Panc1 (cell line): Measurements from ENCODE around the gene SPACA6.

Experiments
- REST ChIP-seq, 2 experiments: IDR thresholded peaks; 2 replicates each; pipeline ENCODE4 v1.6.1; 2011 to 2012; ENCODE audit warnings: low read depth in 2 of 2, control low read depth in 1 of 2, low read length in 1 of 2, mild to moderate bottlenecking in 1 of 2, moderate library complexity in 1 of 2; ENCODE audit not compliant: insufficient read depth in 1 of 2
- TF ChIP-seq, protein P1 (sequence below): fragments of 450-650 bp; IDR thresholded peaks from 2 replicates; pipeline ENCODE4 v1.5.1; 2017; ENCODE audit warnings: mild to moderate bottlenecking

- TF ChIP-seq, protein P1, sequence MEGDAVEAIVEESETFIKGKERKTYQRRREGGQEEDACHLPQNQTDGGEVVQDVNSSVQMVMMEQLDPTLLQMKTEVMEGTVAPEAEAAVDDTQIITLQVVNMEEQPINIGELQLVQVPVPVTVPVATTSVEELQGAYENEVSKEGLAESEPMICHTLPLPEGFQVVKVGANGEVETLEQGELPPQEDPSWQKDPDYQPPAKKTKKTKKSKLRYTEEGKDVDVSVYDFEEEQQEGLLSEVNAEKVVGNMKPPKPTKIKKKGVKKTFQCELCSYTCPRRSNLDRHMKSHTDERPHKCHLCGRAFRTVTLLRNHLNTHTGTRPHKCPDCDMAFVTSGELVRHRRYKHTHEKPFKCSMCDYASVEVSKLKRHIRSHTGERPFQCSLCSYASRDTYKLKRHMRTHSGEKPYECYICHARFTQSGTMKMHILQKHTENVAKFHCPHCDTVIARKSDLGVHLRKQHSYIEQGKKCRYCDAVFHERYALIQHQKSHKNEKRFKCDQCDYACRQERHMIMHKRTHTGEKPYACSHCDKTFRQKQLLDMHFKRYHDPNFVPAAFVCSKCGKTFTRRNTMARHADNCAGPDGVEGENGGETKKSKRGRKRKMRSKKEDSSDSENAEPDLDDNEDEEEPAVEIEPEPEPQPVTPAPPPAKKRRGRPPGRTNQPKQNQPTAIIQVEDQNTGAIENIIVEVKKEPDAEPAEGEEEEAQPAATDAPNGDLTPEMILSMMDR: no peak
- no peak for TF ChIP-seq REST (IDR thresholded peaks at IDR 0.05; ENCODE audit: insufficient read depth in 1 of 2, low read depth in 2 of 2, low read length in 1 of 2)
Observed at GRCh38 chr19:51663650-51664049, 29.5 kb upstream of the SPACA6 start.
